NCI-H1092 (cell line): Measurements from ENCODE around the gene SH3BGRL3.
"Not testable (repeated sequence)": the region's sequence is repeated elsewhere in the genome, so short reads cannot be mapped to it uniquely, and the experiment has no call there.

Source experiments
- DNase-seq: peaks from one replicate; lab custom pipeline; 2025; lab: John Stamatoyannopoulos, UW

SH3BGRL3 gene

DNA sequence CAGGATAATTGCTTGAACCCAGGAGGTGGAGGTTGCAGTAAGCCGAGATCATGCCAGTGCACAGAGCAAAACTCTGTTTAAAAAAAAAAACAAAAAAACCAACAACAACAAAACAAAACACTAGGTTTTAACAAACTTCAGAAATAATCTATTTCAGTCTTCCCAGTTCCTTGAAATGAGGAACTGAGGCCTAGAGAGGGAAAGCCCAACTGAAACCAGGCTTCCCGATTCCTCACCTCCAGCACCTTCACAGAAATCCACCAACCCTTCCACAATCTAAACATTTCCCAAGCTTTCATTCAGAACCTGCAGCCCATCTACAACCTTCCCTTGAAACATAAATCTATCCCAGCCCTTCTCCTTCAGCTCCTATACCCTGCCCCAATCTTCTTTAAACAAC, 37.3 kb downstream of the SH3BGRL3 start:
- no peak for DNase-seq

DNA sequence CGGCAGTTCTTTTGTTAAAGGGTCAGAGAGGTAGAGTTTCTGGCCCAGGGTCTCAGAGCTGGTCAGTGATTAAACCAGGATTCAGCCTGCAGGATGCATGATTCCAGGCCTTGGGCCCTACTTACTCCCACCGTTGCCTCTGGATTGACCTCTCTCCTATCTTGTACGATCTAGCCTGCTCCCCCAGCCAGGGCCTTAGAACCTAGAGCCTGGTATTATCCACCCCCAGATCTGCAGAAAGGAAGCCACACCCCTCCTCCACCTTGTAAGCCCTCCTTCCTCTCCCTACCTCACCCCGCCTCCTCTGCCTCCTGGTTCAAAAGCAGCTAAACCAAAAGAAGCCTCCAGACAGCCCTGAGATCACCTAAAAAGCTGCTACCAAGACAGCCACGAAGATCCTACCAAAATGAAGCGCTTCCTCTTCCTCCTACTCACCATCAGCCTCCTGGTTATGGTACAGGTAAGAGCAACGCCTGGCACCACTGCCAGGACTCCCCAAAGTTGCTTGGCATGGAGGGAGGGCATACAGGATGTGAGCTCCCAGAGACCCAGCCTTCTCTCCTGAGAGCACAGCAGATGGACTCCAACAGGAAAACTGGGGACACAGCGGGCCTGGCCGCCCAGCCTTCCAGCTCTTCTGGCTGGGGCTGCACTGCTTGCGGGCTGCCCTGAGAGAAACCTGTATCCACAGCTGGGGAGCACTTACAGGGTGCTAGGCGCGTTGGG, 37.9 kb downstream of the SH3BGRL3 start, which contains the start of gene CD52:
Gene CD52, plus strand, starts transcription at position 347 of the 726 bp plus-strand sequence. Its CDS starts 60 bp downstream, at position 407.
- DNase-seq, result no peak

DNA sequence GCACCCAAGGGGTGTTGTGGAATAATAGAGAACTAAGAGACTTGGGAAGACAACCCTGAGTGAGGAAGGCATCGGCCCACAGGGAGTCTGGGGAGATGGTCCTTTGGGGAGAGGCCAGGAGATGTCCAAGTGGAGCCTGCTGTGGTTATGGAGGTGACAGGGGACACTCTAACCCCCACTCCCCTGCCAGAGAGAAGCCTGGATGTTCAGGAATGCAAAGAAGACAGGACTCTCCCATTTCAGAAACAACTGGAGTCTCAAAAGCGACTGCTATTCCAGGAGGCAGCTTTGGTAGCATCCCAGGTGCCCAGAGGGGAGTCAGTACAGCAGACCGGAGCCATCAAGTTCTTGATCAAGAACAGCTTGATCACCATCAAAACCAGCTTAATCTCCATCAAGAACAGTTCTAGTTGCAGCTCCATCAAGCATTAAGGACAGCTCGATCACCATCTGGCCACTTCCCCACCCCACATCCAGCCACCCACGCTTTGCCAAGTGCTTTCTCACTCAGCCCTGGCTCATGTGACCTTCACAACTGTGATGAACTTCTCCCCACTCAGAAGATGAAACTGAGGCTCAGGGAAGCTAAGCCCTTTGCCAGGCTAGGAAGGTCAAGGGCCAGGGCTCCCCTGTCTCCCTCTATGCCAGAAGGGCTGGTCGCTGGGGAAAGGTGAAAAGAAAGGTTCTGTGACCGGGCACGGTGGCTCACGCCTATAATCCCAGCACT, 38.6 kb downstream of the SH3BGRL3 start:
- no peak for DNase-seq

DNA sequence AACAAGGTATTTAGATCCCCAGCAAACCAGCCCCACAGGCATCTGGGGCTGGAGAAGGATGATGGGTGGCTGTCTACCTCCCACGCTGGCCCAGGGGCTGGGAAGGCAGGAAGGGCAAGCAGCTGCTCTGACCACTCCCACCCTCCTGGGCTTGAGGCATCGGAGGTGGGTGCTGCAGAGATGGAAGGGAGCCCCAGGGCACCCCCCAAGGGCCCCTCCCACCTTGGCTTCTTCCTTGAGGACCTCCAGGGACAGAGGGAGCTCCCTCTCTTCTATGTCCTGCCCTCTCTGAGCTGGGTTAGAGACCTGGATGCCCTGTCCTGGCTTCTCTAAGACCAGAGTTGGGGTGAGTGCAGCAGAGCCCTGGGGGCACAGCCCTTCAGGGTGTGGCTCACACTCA, 41.0 kb downstream of the SH3BGRL3 start:
- no peak for DNase-seq

DNA sequence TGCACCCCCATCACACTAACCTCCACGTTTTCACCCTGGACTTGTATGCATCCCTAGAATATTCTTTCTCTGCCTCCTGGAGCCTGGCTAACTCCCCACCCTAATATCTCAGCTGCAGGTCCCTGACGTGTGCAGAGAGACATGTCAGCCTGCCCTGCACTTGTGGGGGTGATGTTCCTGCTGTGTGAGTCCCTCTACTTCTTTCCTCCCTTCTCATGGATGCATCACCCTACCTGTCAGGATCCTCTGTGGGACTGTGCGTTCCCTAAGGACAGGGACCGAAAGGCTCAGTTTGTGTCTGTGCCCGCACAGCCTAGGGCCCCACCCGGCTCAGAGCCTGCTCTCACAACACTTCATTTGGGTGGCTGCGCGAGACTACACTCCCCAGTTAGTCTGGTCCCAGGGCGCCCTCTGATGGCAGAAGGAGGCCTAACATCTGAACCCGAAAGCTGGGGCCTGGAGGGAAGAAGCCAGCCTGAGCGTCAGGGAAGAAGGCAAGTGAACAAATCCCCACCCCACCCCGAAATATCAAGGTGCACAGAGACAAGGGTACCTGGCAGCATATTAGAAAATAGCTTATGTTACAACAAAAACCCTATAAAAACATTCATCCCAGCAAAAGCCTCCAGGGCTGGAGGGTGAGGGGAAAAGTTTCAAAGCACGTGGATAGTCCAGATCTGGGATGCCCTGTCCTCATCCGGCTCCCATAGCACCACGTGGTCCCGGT, 41.6 kb downstream of the SH3BGRL3 start:
- peak; percentile 71 for DNase-seq

DNA sequence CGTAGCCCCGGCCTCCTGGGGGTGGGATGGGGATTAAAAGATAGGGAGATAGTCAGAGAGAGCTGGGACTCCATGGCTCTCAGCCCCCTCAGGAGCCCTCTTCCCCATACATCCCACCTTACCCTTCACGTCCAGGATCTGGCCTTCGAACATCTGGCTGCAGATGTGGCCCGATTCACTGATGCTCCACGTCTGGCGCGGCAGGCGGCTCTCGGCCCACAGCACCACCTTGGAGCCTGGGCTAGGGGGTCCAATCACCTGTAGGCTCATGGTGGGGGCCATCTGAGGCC, 42.1 kb downstream of the SH3BGRL3 start:
- DNase-seq, result no peak

DNA sequence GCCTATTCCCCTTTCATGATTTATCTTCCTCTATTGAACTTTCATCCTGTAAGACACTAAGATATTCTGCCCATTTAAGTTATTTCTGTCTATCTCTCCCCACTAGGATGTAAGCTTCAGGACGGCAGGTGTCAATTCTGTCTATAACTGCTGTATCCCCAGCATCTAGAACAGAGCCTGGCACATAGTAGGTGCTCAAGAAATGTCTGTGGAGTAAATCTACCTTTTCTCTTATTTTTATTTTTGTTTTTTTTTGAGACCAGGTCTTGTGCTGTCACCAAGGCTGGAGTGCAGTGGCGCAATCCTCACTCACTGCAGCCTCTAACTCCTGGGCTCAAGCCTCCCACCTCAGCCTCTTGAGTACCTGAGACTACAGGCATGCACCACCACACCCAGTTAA, 43.5 kb downstream of the SH3BGRL3 start:
- no peak for DNase-seq

DNA sequence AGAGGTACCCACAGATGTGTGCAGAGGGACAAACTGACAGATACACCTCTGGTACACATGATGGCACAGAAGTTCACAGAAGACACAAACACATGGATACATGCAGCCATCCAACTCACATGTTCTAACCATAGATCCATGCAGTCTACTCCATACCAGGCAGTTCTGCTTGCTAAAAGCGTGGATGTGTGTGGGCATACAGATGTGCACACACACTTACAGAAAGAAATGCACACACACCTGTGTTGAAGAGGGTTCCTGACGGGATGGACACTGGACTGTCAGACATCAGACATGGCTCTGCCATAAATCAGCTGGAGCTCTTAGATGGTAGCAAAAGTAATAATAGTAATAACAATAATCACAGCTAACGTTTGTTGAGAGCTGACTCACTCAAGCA, 44.7 kb downstream of the SH3BGRL3 start:
- DNase-seq, result no peak

DNA sequence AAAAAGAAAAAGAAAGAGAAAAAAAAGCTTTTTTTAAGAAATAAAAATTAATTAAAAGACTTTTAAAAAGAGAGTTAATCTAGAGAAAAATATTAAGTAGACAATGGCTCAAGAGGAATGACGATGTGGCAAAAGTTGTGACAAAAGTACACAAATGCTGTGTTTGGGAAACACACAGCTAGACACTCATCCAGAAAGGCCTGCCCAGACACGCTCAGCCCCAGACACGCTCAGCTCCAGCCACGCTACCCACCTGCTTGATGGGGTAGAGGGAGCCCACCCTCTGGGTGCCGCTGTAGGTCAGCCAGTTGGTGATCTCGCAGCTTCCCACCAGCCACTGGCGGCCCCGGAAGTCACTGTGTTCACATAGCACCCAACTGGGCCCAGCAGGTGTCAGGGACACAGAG, 48.1 kb downstream of the SH3BGRL3 start:
- DNase-seq, result no peak

DNA sequence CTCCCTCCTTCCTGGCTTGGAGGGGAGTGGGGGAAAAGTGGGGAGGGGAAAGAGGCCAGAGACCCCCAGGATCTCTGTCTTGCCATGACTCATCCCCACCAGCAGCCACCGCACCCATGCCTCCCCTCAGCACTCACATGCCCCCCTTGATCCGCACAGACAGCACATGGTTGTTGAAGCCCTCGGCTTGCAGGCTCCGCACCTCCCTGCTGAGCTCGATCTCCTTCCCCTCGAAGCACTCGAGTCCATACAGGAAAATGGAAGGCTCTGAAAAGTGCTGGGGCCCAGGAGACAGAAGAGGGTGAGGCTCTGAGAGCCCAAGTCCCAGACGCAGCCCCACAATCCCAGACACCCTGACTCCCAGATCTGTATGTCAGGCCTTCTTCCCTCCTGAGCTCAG, 48.7 kb downstream of the SH3BGRL3 start:
- no peak for DNase-seq

DNA sequence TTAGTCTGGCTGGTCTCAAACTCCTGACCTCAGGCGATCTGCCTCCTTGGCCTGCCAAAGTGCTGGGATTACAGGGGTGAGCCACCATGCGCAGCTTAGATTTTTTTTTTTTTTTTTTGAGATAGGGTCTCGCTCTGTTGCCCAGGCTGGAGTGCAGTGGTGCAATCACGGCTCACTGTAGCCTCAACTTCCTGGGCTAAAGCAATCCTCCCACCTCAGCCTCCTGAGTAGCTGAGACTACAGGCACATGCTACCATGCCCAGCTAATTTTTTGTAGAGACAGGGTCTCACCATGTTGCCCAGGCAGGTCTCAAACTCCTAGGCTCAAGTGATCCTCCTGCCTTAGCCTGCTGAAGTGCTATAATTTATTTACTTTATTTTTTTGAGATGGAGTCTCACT, 49.5 kb downstream of the SH3BGRL3 start:
- DNase-seq, result not testable (repeated sequence)

DNA sequence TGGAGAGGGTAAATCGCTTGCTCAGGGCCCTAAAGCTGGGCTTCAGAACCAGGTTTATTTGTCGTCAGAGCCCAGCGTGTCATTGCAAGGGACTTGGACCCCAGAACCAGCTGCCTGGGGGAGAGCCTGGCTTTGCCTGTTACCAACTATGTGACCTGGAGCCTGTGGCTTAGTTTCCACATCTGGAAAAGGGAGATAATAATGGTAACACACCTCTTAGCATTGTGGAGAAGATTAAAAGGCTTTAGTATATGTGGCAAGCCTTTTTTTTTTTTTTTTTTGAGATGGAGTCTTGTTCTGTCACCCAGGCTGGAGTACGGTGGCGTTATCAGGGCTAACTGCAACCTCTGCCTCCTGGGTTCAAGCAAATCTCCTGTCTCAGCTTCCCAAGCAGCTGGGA, 50.4 kb downstream of the SH3BGRL3 start:
- DNase-seq, result no peak
